Neural cell (in vitro differentiated cells): ENCODE data around the gene NMRK2. TPM values are rescaled to one million over a fixed set of nuclear protein-coding genes. Genes with fewer than 3 reads are reported as not detected.
A peak's percentile ranks its signal among the peaks of the same experiment; 100 is the strongest.

Source experiments
- H2AFZ ChIP-seq: fragments of 200-600, 300-800 bp; sonication (generic), shearing (Covaris generic); 2 replicates; pipeline ENCODE4 v1.6.0; 2014; ENCODE audit warnings: low read depth, mild to moderate bottlenecking, antibody characterized with exemption, low read length, moderate library complexity
- H3F3A ChIP-seq: fragments of 200-600 bp; shearing (Covaris generic); 2 replicates; pipeline ENCODE4 v1.6.1; 2016; ENCODE audit warnings: mild to moderate bottlenecking, moderate library complexity, mixed read lengths, antibody characterized with exemption, low read length; ENCODE audit not compliant: insufficient read depth, poor library complexity, severe bottlenecking
- H3K27ac ChIP-seq: fragments of 200-600, 300-800 bp; sonication (generic), shearing (Covaris generic); 2 replicates; pipeline ENCODE4 v1.5.1; 2014; ENCODE audit warnings: mild to moderate bottlenecking, low read length, moderate library complexity
- H3K27me3 ChIP-seq: fragments of 300-800, 200-600 bp; sonication (generic), shearing (Covaris generic); 2 replicates; pipeline ENCODE4 v1.6.0; 2014; ENCODE audit warnings: mild to moderate bottlenecking, low read depth, low read length, moderate library complexity; ENCODE audit not compliant: insufficient read depth
- H3K36me3 ChIP-seq: fragments of 300-800, 200-600 bp; sonication (generic), shearing (Covaris generic); 2 replicates; pipeline ENCODE4 v1.5.1; 2014; ENCODE audit warnings: mild to moderate bottlenecking, antibody characterized with exemption, low read length, moderate library complexity; ENCODE audit not compliant: insufficient read depth
- H3K4me2 ChIP-seq: fragments of 300-800, 200-600 bp; sonication (generic), shearing (Covaris generic); 2 replicates; pipeline ENCODE4 v1.6.0; 2014; ENCODE audit warnings: mild to moderate bottlenecking, low read length
- H3K4me3 ChIP-seq: fragments of 300-800, 200-600 bp; sonication (generic), shearing (Covaris generic); 2 replicates; pipeline ENCODE4 v1.5.1; 2014; ENCODE audit warnings: mild to moderate bottlenecking, low read length, moderate library complexity
- H3K79me2 ChIP-seq: fragments of 200-600 bp; shearing (Covaris generic); replicated peaks from 2 replicates; pipeline ENCODE4 v1.6.0; 2014; ENCODE audit warnings: mild to moderate bottlenecking, low read length, moderate library complexity; ENCODE audit not compliant: insufficient read depth
- H3K9ac ChIP-seq: fragments of 300-800, 200-600 bp; sonication (generic), shearing (Covaris generic); 2 replicates; pipeline ENCODE4 v1.6.1; 2016; ENCODE audit warnings: mild to moderate bottlenecking, low read length, mixed read lengths
- H3K9me2 ChIP-seq: fragments of 200-600 bp; shearing (Covaris generic); 2 replicates; pipeline ENCODE4 v1.6.1; 2016; ENCODE audit warnings: mild to moderate bottlenecking, low read length, mixed read lengths; ENCODE audit not compliant: insufficient read depth
- H3K9me3 ChIP-seq: fragments of 200-600, 300-800 bp; sonication (generic), shearing (Covaris generic); 2 replicates; pipeline ENCODE4 v1.6.1; 2016; ENCODE audit warnings: mild to moderate bottlenecking, mixed run types, low read length, moderate library complexity, mixed read lengths
- H4K20me1 ChIP-seq: fragments of 200-600 bp; shearing (Covaris generic); 2 replicates; pipeline ENCODE4 v1.6.1; 2016; ENCODE audit warnings: mild to moderate bottlenecking, mixed run types; ENCODE audit not compliant: insufficient read depth
- CTCF ChIP-seq: fragments of 450-650 bp; IDR thresholded peaks from 2 replicates; pipeline ENCODE4 v1.5.1; 2014; ENCODE audit warnings: antibody characterized with exemption, mild to moderate bottlenecking, moderate library complexity; ENCODE audit not compliant: poor library complexity, severe bottlenecking
- EP300 ChIP-seq: fragments of 450-650 bp; conservative IDR thresholded peaks from 2 replicates; pipeline ENCODE4 v1.6.1; 2014; ENCODE audit warnings: antibody characterized with exemption, mild to moderate bottlenecking, moderate library complexity; ENCODE audit not compliant: poor library complexity, severe bottlenecking
- EZH2 ChIP-seq: fragments of 200-600, 300-800 bp; shearing (Covaris generic), sonication (generic); IDR thresholded peaks from 2 replicates; pipeline ENCODE4 v1.6.1; 2014; ENCODE audit warnings: antibody characterized with exemption, low read length, borderline replicate concordance, mild to moderate bottlenecking; ENCODE audit not compliant: insufficient read depth, poor library complexity, severe bottlenecking
- MXI1 ChIP-seq: fragments of 450-650 bp; conservative IDR thresholded peaks from 2 replicates; pipeline ENCODE4 v1.6.1; 2014; ENCODE audit warnings: antibody characterized with exemption, mild to moderate bottlenecking; ENCODE audit not compliant: poor library complexity, severe bottlenecking
- POLR2AphosphoS5 ChIP-seq: IDR thresholded peaks from 2 replicates; pipeline ENCODE4 v1.6.1; 2012
- RAD21 ChIP-seq: fragments of 450-650 bp; conservative IDR thresholded peaks from 2 replicates; pipeline ENCODE4 v1.6.1; 2014; ENCODE audit warnings: antibody characterized with exemption, mild to moderate bottlenecking, moderate library complexity
- REST ChIP-seq: IDR thresholded peaks from 2 replicates; pipeline ENCODE4 v1.6.1; 2012; ENCODE audit warnings: borderline replicate concordance
- SMC3 ChIP-seq: fragments of 450-650 bp; conservative IDR thresholded peaks from 2 replicates; pipeline ENCODE4 v1.6.1; 2014; ENCODE audit warnings: antibody characterized with exemption, mild to moderate bottlenecking, moderate library complexity; ENCODE audit not compliant: poor library complexity
- TAF1 ChIP-seq: IDR thresholded peaks from 2 replicates; pipeline ENCODE4 v1.6.1; 2012; ENCODE audit warnings: low read depth
- polyA plus RNA-seq: library from polyadenylated mRNA; depleted of rRNA; stranded (reverse); fragments of >200 nt; gene quantifications from 2 replicates; pipeline ENCODE4 v1.2.3, GENCODE V29; 2014

The NMRK2 gene
- polyA plus RNA-seq, 1 donor from 2014 or later, result not detected

DNA sequence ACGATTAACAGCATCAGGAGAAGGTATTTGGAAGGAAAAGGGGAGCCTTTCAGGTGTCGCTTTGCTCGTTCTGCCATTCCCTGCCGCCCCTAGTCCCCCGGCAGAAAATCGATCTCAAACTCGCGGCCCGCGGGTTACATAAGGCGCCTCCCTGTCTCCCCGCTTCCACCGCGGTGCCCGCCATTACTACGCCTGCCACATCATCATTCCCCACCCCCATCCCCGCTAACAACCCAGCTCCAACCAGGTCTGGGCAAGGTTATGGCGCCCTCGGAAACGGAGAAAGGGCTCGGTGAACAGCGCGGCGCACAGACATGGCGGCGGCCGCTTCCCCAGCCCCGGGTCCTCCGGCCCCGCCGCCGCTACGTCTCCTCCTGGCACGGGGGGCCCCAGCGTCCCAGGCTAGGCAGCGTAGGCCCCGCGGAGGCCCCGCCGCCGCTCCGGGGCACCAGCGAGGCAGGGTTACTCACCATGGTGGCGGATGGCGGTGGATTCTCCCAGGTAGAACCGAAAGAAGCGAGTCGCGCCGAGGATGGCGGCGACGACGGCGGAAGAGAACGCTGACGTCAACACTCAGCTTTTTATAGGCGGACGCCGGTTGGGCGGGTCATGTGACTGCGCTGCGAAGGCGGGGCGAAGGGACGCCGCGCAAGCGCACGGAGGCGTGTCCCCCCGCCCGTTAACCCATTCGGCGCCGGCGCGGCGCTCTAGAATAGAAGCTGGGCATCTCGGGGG, 52.2 kb downstream of the NMRK2 start, which contains the start of gene EEF2:
Gene EEF2 (minus strand): TSS at position 556 of the 735 bp plus-strand sequence. CDS start 83 bp downstream, at position 473.
- no peaks in the 10 kb centered on the region for H3K9me3 ChIP-seq
- H2AFZ ChIP-seq, result peak within 1 kb of the TSS; percentile 91
- H4K20me1 ChIP-seq, result peaks cover 49% of the 10 kb centered on the region
- peak; percentile 100 for TF ChIP-seq TAF1
- peak; percentile 37 for TF ChIP-seq RAD21
- peak; percentile 54 for TF ChIP-seq SMC3
- TF ChIP-seq POLR2AphosphoS5, result peak; percentile 100
- no peak for TF ChIP-seq EZH2
- peak; percentile 100 for TF ChIP-seq REST
- peak; percentile 81 for TF ChIP-seq EP300
- TF ChIP-seq MXI1, result peak; percentile 93
- peak; percentile 21 for TF ChIP-seq CTCF
- peak within 1 kb of the TSS; percentile 97 for H3K4me3 ChIP-seq
- peak within 1 kb of the TSS; percentile 99 for H3K4me2 ChIP-seq
- H3K9ac ChIP-seq, result peak within 1 kb of the TSS; percentile 92
- no peaks in the 10 kb centered on the region for H3K9me2 ChIP-seq
- H3K27me3 ChIP-seq, result no peaks in the 10 kb centered on the region
- H3F3A ChIP-seq, result peaks cover 3% of the 10 kb centered on the region
- peaks cover 23% of the 10 kb centered on the region for H3K79me2 ChIP-seq
- H3K36me3 ChIP-seq, result no peaks in the 10 kb centered on the region
- H3K27ac ChIP-seq, result peak within 1 kb of the TSS; percentile 90

GRCh38 chr19:3985643-3986259, 52.9 kb downstream of the NMRK2 start:
- Histone ChIP-seq H3K79me2 (peaks cover 23% of the 10 kb centered on the region), H3K27ac (peak overlapping the region; percentile 76), H3K4me3 (peak overlapping the region; percentile 97), H3K4me2 (peak overlapping the region; percentile 99), H3K9me3 (no peaks in the 10 kb centered on the region), H3K27me3 (no peaks in the 10 kb centered on the region), H3K9me2 (no peaks in the 10 kb centered on the region), H3K36me3 (no peaks in the 10 kb centered on the region), H2AFZ (peak overlapping the region; percentile 91), H4K20me1 (peaks cover 43% of the 10 kb centered on the region), H3F3A (peaks cover 3% of the 10 kb centered on the region), H3K9ac (peak overlapping the region; percentile 71)
- TF ChIP-seq EP300 (no peak), CTCF (no peak), TAF1 (no peak), EZH2 (no peak), RAD21 (no peak)
